Measurements from ENCODE around the gene ARHGAP19.
"Not testable (repeated sequence)": the region's sequence is repeated elsewhere in the genome, so short reads cannot be mapped to it uniquely, and the experiment has no call there.

The ARHGAP19 gene

GRCh38 chr10:97270523-97271154, 21.8 kb downstream of the ARHGAP19 start:
- Histone ChIP-seq H3K27ac (ENCODE audit: low read depth, low read length) (no peak overlapping the region), H3K9me2 (replicated peaks; ENCODE audit: insufficient read depth, low read length) (no peaks in the 10 kb centered on the region), H3K27me3 (ENCODE audit: low read length) (no peaks in the 10 kb centered on the region), H4K20me1 (ENCODE audit: low read depth, low read length) (no peaks in the 10 kb centered on the region), H3K4me3 (ENCODE audit: insufficient read depth, low read length, poor library complexity, severe bottlenecking) (no peak overlapping the region), H3F3A (ENCODE audit: insufficient read depth) (peaks cover 4% of the 10 kb centered on the region; the same call in 1 of the 2 replicates), H3K9ac (ENCODE audit: low read length) (no peak overlapping the region), H3K36me3 (ENCODE audit: low read length) (no peaks in the 10 kb centered on the region), H2AFZ (ENCODE audit: low read depth, low read length, severe bottlenecking) (no peak overlapping the region), H3K79me2 (ENCODE audit: insufficient read depth, low read length) (peaks cover 63% of the 10 kb centered on the region), H3K9me3 (ENCODE audit: insufficient read depth, low read length) (no peaks in the 10 kb centered on the region), H3K4me2 (ENCODE audit: low read depth, low read length, poor library complexity, severe bottlenecking) (no peak overlapping the region)
- TF ChIP-seq, protein P1, sequence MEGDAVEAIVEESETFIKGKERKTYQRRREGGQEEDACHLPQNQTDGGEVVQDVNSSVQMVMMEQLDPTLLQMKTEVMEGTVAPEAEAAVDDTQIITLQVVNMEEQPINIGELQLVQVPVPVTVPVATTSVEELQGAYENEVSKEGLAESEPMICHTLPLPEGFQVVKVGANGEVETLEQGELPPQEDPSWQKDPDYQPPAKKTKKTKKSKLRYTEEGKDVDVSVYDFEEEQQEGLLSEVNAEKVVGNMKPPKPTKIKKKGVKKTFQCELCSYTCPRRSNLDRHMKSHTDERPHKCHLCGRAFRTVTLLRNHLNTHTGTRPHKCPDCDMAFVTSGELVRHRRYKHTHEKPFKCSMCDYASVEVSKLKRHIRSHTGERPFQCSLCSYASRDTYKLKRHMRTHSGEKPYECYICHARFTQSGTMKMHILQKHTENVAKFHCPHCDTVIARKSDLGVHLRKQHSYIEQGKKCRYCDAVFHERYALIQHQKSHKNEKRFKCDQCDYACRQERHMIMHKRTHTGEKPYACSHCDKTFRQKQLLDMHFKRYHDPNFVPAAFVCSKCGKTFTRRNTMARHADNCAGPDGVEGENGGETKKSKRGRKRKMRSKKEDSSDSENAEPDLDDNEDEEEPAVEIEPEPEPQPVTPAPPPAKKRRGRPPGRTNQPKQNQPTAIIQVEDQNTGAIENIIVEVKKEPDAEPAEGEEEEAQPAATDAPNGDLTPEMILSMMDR (IDR thresholded peaks at IDR 0.05; ENCODE audit: insufficient read depth, low read length, poor library complexity, severe bottlenecking) = no peak
- no peak for TF ChIP-seq EZH2phosphoT487 (conservative IDR thresholded peaks at IDR 0.05; ENCODE audit: low read length)

GRCh38 chr10:97267671-97268070, 24.8 kb downstream of the ARHGAP19 start:
- H3K4me3 ChIP-seq (ENCODE audit: insufficient read depth, low read length, poor library complexity, severe bottlenecking) = no peak overlapping the region
- no peaks in the 10 kb centered on the region for H3K9me2 ChIP-seq (replicated peaks; ENCODE audit: insufficient read depth, low read length)

DNA sequence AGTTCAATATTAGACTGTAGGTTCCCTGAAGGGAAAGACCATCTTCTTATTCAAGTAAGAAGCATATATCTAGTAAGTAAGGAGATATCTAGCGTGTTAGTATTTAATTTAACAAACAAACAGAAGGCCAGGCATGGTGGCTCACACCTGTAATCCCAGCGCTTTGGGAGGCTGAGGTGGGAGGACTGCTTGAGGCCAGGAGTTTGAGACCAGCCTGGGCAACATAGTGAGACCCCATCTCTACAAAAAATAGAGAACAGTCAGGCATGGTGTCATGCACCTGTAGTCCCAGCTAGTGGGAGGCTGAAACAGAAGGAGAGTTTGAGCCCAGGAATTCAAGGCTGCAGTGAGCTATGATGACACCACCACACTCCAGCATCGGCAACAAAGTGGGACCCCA, 27.3 kb downstream of the ARHGAP19 start:
- not testable (repeated sequence) for H4K20me1 ChIP-seq (ENCODE audit: low read depth, low read length); H3K9me3 ChIP-seq (ENCODE audit: insufficient read depth, low read length); H3K27ac ChIP-seq (ENCODE audit: low read depth, low read length); H3K9ac ChIP-seq (ENCODE audit: low read length); H3K4me2 ChIP-seq (ENCODE audit: low read depth, low read length, poor library complexity, severe bottlenecking); H3K27me3 ChIP-seq (ENCODE audit: low read length); H3F3A ChIP-seq (ENCODE audit: insufficient read depth); H3K4me3 ChIP-seq (ENCODE audit: insufficient read depth, low read length, poor library complexity, severe bottlenecking); H3K36me3 ChIP-seq (ENCODE audit: low read length); H3K9me2 ChIP-seq (replicated peaks; ENCODE audit: insufficient read depth, low read length); H2AFZ ChIP-seq (ENCODE audit: low read depth, low read length, severe bottlenecking)
- peaks cover 34% of the 10 kb centered on the region for H3K79me2 ChIP-seq (ENCODE audit: insufficient read depth, low read length)

More at GRCh38 chr10:97267671-97268070, 24.8 kb downstream of the ARHGAP19 start:
- H2AFZ ChIP-seq (ENCODE audit: low read depth, low read length, severe bottlenecking) = no peak overlapping the region
- H3K4me2 ChIP-seq (ENCODE audit: low read depth, low read length, poor library complexity, severe bottlenecking) = no peak overlapping the region
- no peaks in the 10 kb centered on the region for H4K20me1 ChIP-seq (ENCODE audit: low read depth, low read length)
- H3F3A ChIP-seq (ENCODE audit: insufficient read depth) = peaks cover 4% of the 10 kb centered on the region; the same call in 1 of the 2 replicates
- no peaks in the 10 kb centered on the region for H3K36me3 ChIP-seq (ENCODE audit: low read length)
- H3K79me2 ChIP-seq (ENCODE audit: insufficient read depth, low read length) = peaks cover 44% of the 10 kb centered on the region
- TF ChIP-seq, protein P1 (IDR thresholded peaks at IDR 0.05; ENCODE audit: insufficient read depth, low read length, poor library complexity, severe bottlenecking) = no peak
- no peak for TF ChIP-seq EZH2phosphoT487 (conservative IDR thresholded peaks at IDR 0.05; ENCODE audit: low read length)
- no peak overlapping the region for H3K27ac ChIP-seq (ENCODE audit: low read depth, low read length)
- H3K9me3 ChIP-seq (ENCODE audit: insufficient read depth, low read length) = no peaks in the 10 kb centered on the region
- H3K9ac ChIP-seq (ENCODE audit: low read length) = no peak overlapping the region
- no peaks in the 10 kb centered on the region for H3K27me3 ChIP-seq (ENCODE audit: low read length)

GRCh38 chr10:97263971-97264370, 28.5 kb downstream of the ARHGAP19 start:
- no peak for TF ChIP-seq EZH2phosphoT487 (conservative IDR thresholded peaks at IDR 0.05; ENCODE audit: low read length)
- Histone ChIP-seq H3F3A (ENCODE audit: insufficient read depth) (no peaks in the 10 kb centered on the region), H3K9ac (ENCODE audit: low read length) (no peak overlapping the region), H3K79me2 (ENCODE audit: insufficient read depth, low read length) (peaks cover 23% of the 10 kb centered on the region), H2AFZ (ENCODE audit: low read depth, low read length, severe bottlenecking) (no peak overlapping the region), H3K4me3 (ENCODE audit: insufficient read depth, low read length, poor library complexity, severe bottlenecking) (no peak overlapping the region), H3K4me2 (ENCODE audit: low read depth, low read length, poor library complexity, severe bottlenecking) (no peak overlapping the region), H4K20me1 (ENCODE audit: low read depth, low read length) (no peaks in the 10 kb centered on the region), H3K27ac (ENCODE audit: low read depth, low read length) (no peak overlapping the region), H3K27me3 (ENCODE audit: low read length) (no peaks in the 10 kb centered on the region), H3K9me2 (replicated peaks; ENCODE audit: insufficient read depth, low read length) (no peaks in the 10 kb centered on the region), H3K36me3 (ENCODE audit: low read length) (no peaks in the 10 kb centered on the region; the same call in 1 of the 2 replicates), H3K9me3 (ENCODE audit: insufficient read depth, low read length) (no peaks in the 10 kb centered on the region)
